HepG2 (cell line): Measurements from ENCODE around the gene ARHGEF10L.

Source experiments
- CEBPB ChIP-seq: IDR thresholded peaks from 2 replicates; pipeline ENCODE4 v1.6.1; 2011; ENCODE audit warnings: low read depth, low read length, improper control_type of control experiment, borderline replicate concordance
- FOXM1 ChIP-seq: sonication (generic); formaldehyde crosslinking; IDR thresholded peaks from 2 replicates; pipeline ENCODE4 v1.5.0; 2020; ENCODE audit warnings: missing genetic modification reagents
- GABPA ChIP-seq, 2 experiments: IDR thresholded peaks; 2 replicates each; pipeline ENCODE4 v1.6.1; 2011 to 2016; ENCODE audit warnings: low read depth in 2 of 2, low read length in 1 of 2, missing biosample characterization in 1 of 2, missing genetic modification characterization in 1 of 2
- HDAC2 ChIP-seq: sonication (generic); formaldehyde crosslinking; IDR thresholded peaks from 2 replicates; pipeline ENCODE4 v1.4.0; 2020; ENCODE audit warnings: missing genetic modification reagents
- MTF1 ChIP-seq: sonication (generic); formaldehyde crosslinking; IDR thresholded peaks from 2 replicates; pipeline ENCODE4 v1.5.0; 2020; ENCODE audit warnings: missing genetic modification reagents
- YY1 ChIP-seq: IDR thresholded peaks from 2 replicates; pipeline ENCODE4 v1.6.1; 2011; ENCODE audit warnings: low read length, low read depth, moderate library complexity, mild to moderate bottlenecking; ENCODE audit not compliant: insufficient read depth, insufficient replicate concordance
- ZNF143 ChIP-seq: sonication (generic); formaldehyde crosslinking; IDR thresholded peaks from 2 replicates; pipeline ENCODE4 v1.4.0; 2020; ENCODE audit warnings: missing genetic modification reagents
- ZNF468 ChIP-seq: sonication (generic); formaldehyde crosslinking; IDR thresholded peaks from 2 replicates; pipeline ENCODE4 v1.8.0; 2022; ENCODE audit warnings: mild to moderate bottlenecking, moderate library complexity, missing genetic modification reagents
- TF ChIP-seq, protein P1 (sequence below): sonication (generic); formaldehyde crosslinking; IDR thresholded peaks from 2 replicates; pipeline ENCODE4 v1.4.0; 2020; ENCODE audit warnings: mild to moderate bottlenecking, missing genetic modification reagents
- TF ChIP-seq, protein P2 (sequence below): sonication (generic); formaldehyde crosslinking; IDR thresholded peaks from 2 replicates; pipeline ENCODE4 v1.5.0; 2020; ENCODE audit warnings: mild to moderate bottlenecking, missing genetic modification reagents, moderate library complexity
- TF ChIP-seq, protein P3 (sequence below): sonication (generic); formaldehyde crosslinking; IDR thresholded peaks from 2 replicates; pipeline ENCODE4 v1.4.0; 2020; ENCODE audit warnings: mild to moderate bottlenecking, missing genetic modification reagents
- TF ChIP-seq, protein P4 (sequence below): sonication (generic); formaldehyde crosslinking; IDR thresholded peaks from 2 replicates; pipeline ENCODE4 v1.8.1; 2022; ENCODE audit warnings: low read depth, mild to moderate bottlenecking, missing genetic modification reagents

DNA sequence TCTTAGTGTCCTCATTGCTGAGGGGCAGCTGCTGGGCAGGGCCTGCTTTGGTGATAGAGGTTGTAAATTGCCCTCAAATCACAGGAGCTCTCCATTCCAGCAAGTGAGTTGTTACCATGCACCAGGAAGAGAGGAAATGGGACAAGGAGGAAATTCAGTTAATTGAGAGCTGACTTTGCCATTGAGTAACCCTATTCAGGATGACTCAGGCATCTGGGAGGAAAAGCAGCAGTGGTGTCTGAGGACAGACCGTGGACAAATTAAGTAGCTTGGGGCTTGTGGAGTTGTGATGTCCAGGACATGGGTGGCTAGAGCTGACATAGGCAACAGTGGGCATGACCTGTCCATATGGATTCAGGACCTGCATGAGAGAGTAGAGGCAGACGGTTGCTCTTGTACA lies 5.9 kb downstream of the ARHGEF10L start:
- TF ChIP-seq ZNF468 (no peak), FOXM1 (no peak), GABPA (IDR thresholded peaks at IDR 0.05; ENCODE audit: low read depth, low read length) (no peak), GABPA (CRISPR knock-in tag; IDR thresholded peaks at IDR 0.05; ENCODE audit: low read depth) (no peak), YY1 (no peak), MTF1 (CRISPR knock-in tag) (no peak), HDAC2 (CRISPR knock-in tag) (no peak), CEBPB (no peak), ZNF143 (CRISPR knock-in tag) (no peak)
- TF ChIP-seq, protein P1, sequence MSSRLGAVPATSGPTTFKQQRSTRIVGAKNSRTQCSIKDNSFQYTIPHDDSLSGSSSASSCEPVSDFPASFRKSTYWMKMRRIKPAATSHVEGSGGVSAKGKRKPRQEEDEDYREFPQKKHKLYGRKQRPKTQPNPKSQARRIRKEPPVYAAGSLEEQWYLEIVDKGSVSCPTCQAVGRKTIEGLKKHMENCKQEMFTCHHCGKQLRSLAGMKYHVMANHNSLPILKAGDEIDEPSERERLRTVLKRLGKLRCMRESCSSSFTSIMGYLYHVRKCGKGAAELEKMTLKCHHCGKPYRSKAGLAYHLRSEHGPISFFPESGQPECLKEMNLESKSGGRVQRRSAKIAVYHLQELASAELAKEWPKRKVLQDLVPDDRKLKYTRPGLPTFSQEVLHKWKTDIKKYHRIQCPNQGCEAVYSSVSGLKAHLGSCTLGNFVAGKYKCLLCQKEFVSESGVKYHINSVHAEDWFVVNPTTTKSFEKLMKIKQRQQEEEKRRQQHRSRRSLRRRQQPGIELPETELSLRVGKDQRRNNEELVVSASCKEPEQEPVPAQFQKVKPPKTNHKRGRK (CRISPR knock-in tag): no peak
- TF ChIP-seq, protein P2, sequence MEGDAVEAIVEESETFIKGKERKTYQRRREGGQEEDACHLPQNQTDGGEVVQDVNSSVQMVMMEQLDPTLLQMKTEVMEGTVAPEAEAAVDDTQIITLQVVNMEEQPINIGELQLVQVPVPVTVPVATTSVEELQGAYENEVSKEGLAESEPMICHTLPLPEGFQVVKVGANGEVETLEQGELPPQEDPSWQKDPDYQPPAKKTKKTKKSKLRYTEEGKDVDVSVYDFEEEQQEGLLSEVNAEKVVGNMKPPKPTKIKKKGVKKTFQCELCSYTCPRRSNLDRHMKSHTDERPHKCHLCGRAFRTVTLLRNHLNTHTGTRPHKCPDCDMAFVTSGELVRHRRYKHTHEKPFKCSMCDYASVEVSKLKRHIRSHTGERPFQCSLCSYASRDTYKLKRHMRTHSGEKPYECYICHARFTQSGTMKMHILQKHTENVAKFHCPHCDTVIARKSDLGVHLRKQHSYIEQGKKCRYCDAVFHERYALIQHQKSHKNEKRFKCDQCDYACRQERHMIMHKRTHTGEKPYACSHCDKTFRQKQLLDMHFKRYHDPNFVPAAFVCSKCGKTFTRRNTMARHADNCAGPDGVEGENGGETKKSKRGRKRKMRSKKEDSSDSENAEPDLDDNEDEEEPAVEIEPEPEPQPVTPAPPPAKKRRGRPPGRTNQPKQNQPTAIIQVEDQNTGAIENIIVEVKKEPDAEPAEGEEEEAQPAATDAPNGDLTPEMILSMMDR: no peak
- TF ChIP-seq, protein P3, sequence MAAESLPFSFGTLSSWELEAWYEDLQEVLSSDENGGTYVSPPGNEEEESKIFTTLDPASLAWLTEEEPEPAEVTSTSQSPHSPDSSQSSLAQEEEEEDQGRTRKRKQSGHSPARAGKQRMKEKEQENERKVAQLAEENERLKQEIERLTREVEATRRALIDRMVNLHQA: no peak
- TF ChIP-seq, protein P4, sequence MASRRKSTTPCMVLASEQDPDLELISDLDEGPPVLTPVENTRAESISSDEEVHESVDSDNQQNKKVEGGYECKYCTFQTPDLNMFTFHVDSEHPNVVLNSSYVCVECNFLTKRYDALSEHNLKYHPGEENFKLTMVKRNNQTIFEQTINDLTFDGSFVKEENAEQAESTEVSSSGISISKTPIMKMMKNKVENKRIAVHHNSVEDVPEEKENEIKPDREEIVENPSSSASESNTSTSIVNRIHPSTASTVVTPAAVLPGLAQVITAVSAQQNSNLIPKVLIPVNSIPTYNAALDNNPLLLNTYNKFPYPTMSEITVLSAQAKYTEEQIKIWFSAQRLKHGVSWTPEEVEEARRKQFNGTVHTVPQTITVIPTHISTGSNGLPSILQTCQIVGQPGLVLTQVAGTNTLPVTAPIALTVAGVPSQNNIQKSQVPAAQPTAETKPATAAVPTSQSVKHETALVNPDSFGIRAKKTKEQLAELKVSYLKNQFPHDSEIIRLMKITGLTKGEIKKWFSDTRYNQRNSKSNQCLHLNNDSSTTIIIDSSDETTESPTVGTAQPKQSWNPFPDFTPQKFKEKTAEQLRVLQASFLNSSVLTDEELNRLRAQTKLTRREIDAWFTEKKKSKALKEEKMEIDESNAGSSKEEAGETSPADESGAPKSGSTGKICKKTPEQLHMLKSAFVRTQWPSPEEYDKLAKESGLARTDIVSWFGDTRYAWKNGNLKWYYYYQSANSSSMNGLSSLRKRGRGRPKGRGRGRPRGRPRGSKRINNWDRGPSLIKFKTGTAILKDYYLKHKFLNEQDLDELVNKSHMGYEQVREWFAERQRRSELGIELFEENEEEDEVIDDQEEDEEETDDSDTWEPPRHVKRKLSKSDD (CRISPR knock-in tag): no peak
